Measurements from ENCODE around the gene ELMOD1.

Gene ELMOD1

GRCh38 chr11:107590460-107591377, at the start of gene ELMOD1:
TSS of gene ELMOD1 (plus strand) at chr11:107591147. CDS start at chr11:107618190, 27,043 bp downstream.
- TF ChIP-seq EGR1 (IDR thresholded peaks at IDR 0.05) (no peak), TEAD4 (IDR thresholded peaks at IDR 0.05) (0 out of 2 replicates have a peak, but pooled peaks have one; percentile 14), RAD21 (IDR thresholded peaks at IDR 0.05; ENCODE audit: low read depth) (no peak), REST (IDR thresholded peaks at IDR 0.05; ENCODE audit: low read depth) (0 out of 2 replicates have a peak, but pooled peaks have one; percentile 34), ZBTB7A (IDR thresholded peaks at IDR 0.05; ENCODE audit: low read depth) (no peak), CREB1 (IDR thresholded peaks at IDR 0.05; ENCODE audit: low read depth) (no peak), TCF12 (IDR thresholded peaks at IDR 0.05; ENCODE audit: low read depth) (no peak), MAX (IDR thresholded peaks at IDR 0.05) (peak; percentile 18; the same call in 1 of the 2 replicates), TAF1 (IDR thresholded peaks at IDR 0.05; ENCODE audit: low read depth) (no peak), USF1 (IDR thresholded peaks at IDR 0.05) (no peak)

- TF ChIP-seq YY1 (IDR thresholded peaks at IDR 0.05; ENCODE audit: low read depth): no peak
- TF ChIP-seq EP300 (IDR thresholded peaks at IDR 0.05; ENCODE audit: borderline replicate concordance): no peak
- no peak for TF ChIP-seq REST (IDR thresholded peaks at IDR 0.05; ENCODE audit: low read depth)
- TF ChIP-seq ZBTB7A (IDR thresholded peaks at IDR 0.05; ENCODE audit: low read depth): no peak
- no peak for TF ChIP-seq FOXM1 (IDR thresholded peaks at IDR 0.05; ENCODE audit: borderline replicate concordance, low read depth)
- TF ChIP-seq CEBPB (IDR thresholded peaks at IDR 0.05): no peak
- no peak for TF ChIP-seq MAX (IDR thresholded peaks at IDR 0.05)
Observed at GRCh38 chr11:107545101-107545514, 45.8 kb upstream of the ELMOD1 start.

GRCh38 chr11:107547961-107548360, 43.0 kb upstream of the ELMOD1 start:
- TF ChIP-seq YY1 (IDR thresholded peaks at IDR 0.05; ENCODE audit: low read depth) (no peak), TCF12 (IDR thresholded peaks at IDR 0.05; ENCODE audit: low read depth) (no peak), CEBPB (IDR thresholded peaks at IDR 0.05) (no peak), ZBTB7A (IDR thresholded peaks at IDR 0.05; ENCODE audit: low read depth) (no peak), NFIC (IDR thresholded peaks at IDR 0.05) (no peak), MAX (IDR thresholded peaks at IDR 0.05) (no peak), EP300 (IDR thresholded peaks at IDR 0.05; ENCODE audit: borderline replicate concordance) (no peak), TEAD4 (IDR thresholded peaks at IDR 0.05) (no peak)

- TF ChIP-seq TAF1 (IDR thresholded peaks at IDR 0.05; ENCODE audit: low read depth): no peak
- TF ChIP-seq RAD21 (IDR thresholded peaks at IDR 0.05; ENCODE audit: low read depth): peak; percentile 68
Observed at GRCh38 chr11:107549253-107549953, 41.5 kb upstream of the ELMOD1 start.

GRCh38 chr11:107549954-107550285, 41.0 kb upstream of the ELMOD1 start:
- no peak for TF ChIP-seq CEBPB (IDR thresholded peaks at IDR 0.05)
- TF ChIP-seq NFIC (IDR thresholded peaks at IDR 0.05): no peak
- TF ChIP-seq EP300 (IDR thresholded peaks at IDR 0.05; ENCODE audit: borderline replicate concordance): no peak
- TF ChIP-seq CREB1 (IDR thresholded peaks at IDR 0.05; ENCODE audit: low read depth): no peak
- no peak for TF ChIP-seq REST (IDR thresholded peaks at IDR 0.05; ENCODE audit: low read depth)
- no peak for TF ChIP-seq RAD21 (IDR thresholded peaks at IDR 0.05; ENCODE audit: low read depth)
- TF ChIP-seq FOXM1 (IDR thresholded peaks at IDR 0.05; ENCODE audit: borderline replicate concordance, low read depth): no peak
- TF ChIP-seq TEAD4 (IDR thresholded peaks at IDR 0.05): no peak
- TF ChIP-seq TAF1 (IDR thresholded peaks at IDR 0.05; ENCODE audit: low read depth): no peak
- no peak for TF ChIP-seq TCF12 (IDR thresholded peaks at IDR 0.05; ENCODE audit: low read depth)
- TF ChIP-seq YY1 (IDR thresholded peaks at IDR 0.05; ENCODE audit: low read depth): no peak
